Activated CD4-positive, CD25-positive, alpha-beta regulatory T cell treated with anti-CD3 and anti-CD28 coated beads, Interleukin-2, amount 50 U/mL, for 72 hours (primary cell): Measurements from ENCODE around the gene SPEF2.
A peak's percentile ranks its signal among the peaks of the same experiment; 100 is the strongest.

Source experiments
- DNase-seq: peaks from one replicate; pipeline ENCODE4 v3.0.0; 2021

Gene SPEF2

GRCh38 chr5:35735718-35736117, 118.1 kb downstream of the SPEF2 start:
- DNase-seq = no peak

GRCh38 chr5:35736280-35736679, 118.6 kb downstream of the SPEF2 start:
- no peak for DNase-seq

- DNase-seq = no peak
Measured at GRCh38 chr5:35741126-35741716, 123.6 kb downstream of the SPEF2 start.

GRCh38 chr5:35741971-35742370, 124.3 kb downstream of the SPEF2 start:
- no peak for DNase-seq

GRCh38 chr5:35743644-35744043, 126.0 kb downstream of the SPEF2 start:
- DNase-seq = no peak

GRCh38 chr5:35745193-35745592, 127.5 kb downstream of the SPEF2 start:
- DNase-seq = no peak

GRCh38 chr5:35745660-35746059, 128.0 kb downstream of the SPEF2 start:
- DNase-seq = no peak

DNA sequence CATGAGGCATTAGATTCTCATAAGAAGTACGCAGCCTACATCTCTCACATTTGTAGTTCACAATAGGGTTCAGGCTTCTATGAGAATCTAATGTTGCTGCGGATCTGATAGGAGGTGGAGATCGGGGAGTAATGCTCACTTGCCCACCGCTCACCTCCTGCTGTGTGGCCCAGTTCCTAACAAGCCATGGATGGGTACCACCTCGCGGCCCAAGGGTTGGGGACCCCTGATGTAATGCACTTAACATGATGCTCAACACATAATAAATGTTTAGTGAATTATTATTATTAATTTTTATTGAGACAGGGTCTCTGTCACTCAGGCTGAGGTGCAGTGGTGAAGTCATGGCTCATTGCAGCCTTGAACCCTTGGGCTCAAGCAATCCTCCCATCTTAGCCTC, 134.3 kb downstream of the SPEF2 start:
- no peak for DNase-seq

- DNase-seq = no peak
Measured at GRCh38 chr5:35753500-35753899, 135.8 kb downstream of the SPEF2 start.

DNA sequence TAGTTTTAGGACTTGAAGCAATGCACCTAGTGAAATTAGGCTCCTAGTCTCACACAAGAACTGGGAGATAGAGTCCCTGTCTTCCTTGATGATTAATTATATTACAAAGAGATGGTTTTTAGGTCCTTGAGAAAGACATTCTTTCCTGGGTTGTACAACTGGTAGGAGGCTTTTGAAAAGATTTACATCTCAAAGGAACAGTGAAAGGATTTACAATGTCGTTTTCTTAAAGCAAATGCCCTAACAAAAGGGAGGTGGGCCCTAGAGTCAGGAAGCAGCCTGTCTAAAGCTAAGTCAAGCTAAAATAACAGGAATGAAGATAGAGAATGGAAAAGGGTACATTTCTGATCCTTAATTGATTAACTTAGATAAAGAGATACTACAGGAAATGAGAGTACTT, 136.8 kb downstream of the SPEF2 start:
- no peak for DNase-seq

DNA sequence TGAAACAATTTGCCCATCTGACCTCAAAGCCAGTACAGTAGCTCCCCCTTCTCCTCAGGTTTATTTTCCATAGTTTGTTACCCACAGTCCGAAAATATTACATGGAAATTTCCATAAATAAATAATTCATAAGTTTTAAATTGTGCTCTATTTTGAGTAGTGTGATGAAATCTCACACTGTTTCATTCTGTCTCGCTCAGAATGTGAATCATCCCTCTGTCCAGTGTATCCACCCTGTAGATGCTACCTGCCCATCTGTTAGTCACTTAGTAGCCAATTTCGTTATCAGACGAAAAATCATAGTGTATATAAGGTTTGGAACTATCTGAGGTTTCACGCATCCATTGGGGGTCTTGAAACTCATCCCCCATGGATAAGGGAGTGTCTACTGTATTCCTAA, 138.3 kb downstream of the SPEF2 start:
- no peak for DNase-seq

- no peak for DNase-seq
Measured at GRCh38 chr5:35758151-35758724, 140.6 kb downstream of the SPEF2 start.

DNA sequence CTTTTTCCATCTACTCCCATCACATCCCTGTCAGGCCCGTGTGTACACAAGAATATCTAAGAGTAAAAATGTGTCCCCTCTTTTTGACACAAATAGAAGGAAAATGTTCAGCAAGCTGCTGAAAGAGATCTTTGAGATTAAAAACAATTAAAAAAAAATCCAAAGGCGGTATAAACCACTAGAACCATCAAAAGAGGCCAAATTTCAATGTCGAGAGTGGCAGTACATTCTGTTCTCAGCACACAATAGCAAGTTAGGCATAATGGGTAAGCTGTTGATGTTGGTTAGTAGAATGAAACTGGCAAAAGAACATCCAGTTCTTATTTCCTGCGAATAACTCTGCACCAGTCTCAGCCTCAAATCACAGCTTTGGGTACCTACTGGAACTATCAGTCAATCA, 143.9 kb downstream of the SPEF2 start:
- no peak for DNase-seq

DNA sequence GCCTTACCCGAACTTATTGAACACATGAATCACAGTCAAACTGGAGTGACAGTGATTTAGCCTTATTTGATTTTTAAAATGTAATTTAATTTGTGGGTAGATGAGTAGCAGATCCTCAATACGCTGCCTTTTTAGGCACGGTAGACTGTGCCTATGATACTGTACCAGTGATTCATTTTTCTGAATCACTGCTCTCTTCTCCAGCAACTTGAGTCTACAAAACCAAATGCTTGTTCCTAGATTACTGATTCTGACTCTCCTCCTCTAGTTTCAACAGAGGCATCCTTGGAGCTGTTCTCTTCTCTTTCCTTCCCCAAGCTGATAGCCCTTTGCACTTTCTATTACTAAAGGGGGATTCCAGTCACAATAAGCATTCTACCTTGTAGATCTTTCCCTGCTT, 144.7 kb downstream of the SPEF2 start:
- no peak for DNase-seq

DNA sequence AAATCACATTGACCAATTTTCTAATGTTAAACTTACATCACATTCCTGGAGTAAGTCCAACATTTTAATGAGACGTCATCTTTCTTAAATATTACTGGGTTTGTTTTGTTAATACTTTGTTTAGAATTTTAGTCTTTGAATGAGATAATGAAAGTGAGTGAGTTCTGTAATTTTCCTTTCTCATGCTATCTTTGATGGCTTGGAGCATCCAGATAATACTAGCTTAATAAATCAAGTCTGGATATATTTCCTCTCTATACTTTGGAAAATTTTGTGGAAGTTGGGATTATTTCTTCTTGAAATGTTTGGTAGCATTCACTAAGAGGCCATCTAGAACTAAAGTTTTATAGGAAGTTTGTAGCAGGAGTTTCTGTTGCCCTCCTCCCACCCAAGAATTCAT, 148.3 kb downstream of the SPEF2 start:
- no peak for DNase-seq

GRCh38 chr5:35771300-35771699, 153.6 kb downstream of the SPEF2 start:
- DNase-seq = no peak

DNA sequence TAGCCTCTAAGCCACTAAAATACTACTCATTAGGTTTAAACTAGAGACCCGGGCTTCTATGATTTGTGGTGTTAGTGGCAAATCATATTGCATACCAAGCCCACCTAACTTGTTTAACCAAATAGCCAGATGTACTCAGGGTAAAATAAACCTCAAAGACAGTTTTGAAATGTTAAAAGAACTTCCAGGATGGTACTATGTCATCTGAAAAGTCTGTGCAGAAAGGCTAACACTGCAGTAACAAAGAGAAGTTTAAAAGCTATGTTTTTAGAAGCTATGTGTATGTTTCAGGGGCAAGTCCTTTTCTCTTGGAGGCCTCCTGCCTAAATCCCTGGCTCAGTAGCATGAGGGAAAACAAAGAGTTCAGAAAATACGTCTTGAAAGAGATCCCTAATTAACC, 154.2 kb downstream of the SPEF2 start:
- DNase-seq = no peak

- DNase-seq = no peak
Measured at GRCh38 chr5:35773967-35774366, 156.3 kb downstream of the SPEF2 start.

- DNase-seq = no peak
Measured at GRCh38 chr5:35776757-35777156, 159.1 kb downstream of the SPEF2 start.

DNA sequence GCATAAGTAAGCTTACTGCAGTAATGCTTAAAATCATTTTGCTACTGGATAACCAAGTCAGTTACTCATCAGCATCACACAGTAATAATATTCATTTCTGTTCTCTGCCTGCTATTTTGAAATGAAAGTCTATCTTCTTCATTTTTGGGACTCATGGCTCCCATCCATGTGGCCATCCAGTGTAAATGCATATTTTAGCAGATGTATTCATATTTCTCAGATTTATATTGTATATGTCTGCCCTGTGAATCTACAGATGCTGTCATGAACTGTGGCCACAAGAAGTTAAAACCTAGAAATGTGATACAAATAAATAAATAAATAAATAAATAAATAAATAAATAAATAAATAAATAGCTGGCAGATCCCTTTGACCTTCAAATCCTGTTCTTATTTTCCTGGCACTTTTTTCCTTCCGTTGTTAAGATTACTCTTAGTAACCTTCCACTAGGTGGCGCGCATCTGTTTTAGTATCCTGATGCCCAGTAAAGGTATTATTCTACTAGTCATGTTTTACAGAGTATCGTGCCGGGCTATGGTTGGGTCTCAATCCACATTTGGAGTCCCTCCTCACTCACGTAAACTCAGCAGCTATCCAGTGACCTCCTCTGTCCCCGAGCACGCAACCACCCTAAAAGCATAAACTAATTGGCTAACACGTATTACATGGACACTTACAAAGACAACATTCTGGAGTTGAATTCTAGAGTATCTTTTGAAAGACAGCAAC, 159.9 kb downstream of the SPEF2 start:
- DNase-seq = peak; percentile 66

DNA sequence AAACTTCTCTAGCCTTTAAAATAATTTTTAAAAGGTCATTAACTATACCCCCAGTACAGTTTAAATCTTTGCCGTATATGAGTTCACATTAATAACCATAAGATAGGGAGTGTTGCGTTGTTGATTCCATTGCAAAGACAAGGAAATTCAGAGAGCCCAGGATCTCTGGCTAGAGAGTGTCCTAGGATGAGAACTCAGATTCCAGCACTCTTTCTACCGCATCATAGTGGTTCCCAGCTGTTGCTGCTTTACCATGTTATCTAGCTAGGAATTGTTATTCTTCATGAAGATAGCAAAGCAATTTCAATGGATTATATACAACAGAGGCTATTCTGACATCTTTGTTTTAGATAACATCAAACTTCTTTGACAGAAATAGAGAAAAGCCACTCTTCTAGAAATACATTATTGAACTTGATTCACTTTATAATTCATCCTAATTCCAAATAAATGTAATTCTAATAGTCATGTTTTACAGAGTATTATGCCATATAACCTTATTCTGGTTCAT, 160.7 kb downstream of the SPEF2 start:
- DNase-seq = no peak

GRCh38 chr5:35780236-35780635, 162.6 kb downstream of the SPEF2 start:
- DNase-seq = no peak

DNA sequence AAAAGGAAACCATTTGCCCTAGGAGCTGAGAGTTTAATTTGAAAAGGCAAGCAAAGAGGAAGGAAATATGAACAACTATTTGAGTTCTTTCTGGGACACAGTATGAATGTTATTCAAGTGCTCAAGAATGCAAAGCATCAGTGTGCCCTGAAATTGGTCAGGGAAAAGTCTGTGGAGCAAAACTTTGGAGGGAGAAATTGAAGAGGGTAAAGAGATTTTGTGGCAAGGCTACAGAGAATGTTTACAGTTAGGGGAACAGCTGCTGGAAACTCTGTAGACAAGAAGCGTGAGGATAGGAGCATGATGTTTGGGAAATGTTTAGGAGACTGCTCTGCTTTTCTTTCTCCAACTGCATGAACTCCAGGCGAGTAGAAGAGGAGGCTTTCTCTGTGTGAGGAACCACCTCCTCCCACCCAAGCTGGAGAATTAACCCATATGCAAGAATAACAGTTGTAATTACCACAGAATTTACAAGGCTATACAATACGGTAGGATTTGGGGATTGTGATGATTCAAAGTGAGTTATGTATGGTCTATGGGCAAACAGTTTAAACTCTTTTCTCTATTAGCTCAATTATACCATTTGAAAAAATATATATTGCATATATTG, 163.6 kb downstream of the SPEF2 start:
- DNase-seq = no peak

DNA sequence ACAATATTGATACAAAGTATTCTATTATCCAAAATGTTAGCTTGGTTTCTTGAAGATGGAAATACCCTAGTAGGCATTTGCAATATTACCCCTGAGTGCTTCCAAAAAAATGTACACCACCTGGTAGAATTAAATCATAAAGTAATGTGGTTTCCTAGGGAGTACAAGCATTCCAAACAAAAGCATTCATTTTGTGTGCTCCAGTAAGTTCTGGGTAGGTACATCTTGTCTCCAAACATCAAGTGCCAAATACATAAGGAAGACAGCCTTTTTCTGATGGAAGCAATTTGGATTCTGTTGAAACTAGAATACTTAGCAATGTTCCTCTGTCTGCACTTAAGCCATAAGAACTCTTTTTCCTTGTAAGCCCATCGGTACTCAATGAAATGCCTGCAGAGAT, 165.9 kb downstream of the SPEF2 start:
- DNase-seq = no peak
